ENCODE data around the gene VPS33B.

GRCh38 chr15:90954712-90955623 lies 67.4 kb downstream of the VPS33B start, which contains the start of gene RCCD1:
- TF ChIP-seq POLR2A (IDR thresholded peaks at IDR 0.05), result peak in 1 of 2 donors; percentile 63
- TF ChIP-seq CTCF (IDR thresholded peaks at IDR 0.05), result no peak

Data from uterus (tissue), 2 donors.